ENCODE data around the gene KRT6A. TPM values are rescaled to one million over a fixed set of nuclear protein-coding genes. Genes with fewer than 3 reads are reported as not detected.

The KRT6A gene
- total and polyA plus RNA-seq, 10 of the 15 experiments (the other 5 are each of a cell fraction or from before 2014, with no cell fraction given), result 0.96 TPM; not detected in 9

GRCh38 chr12:52537101-52537500, 44.0 kb upstream of the KRT6A start:
- H3K4me1 ChIP-seq (ENCODE audit: control insufficient read depth, insufficient read depth, low read length), result no peaks in the 10 kb centered on the region
- no peak overlapping the region for H3K27ac ChIP-seq (ENCODE audit: control insufficient read depth, insufficient read depth)
- ChIA-PET POLR2A (no interaction called here), RAD21 (ENCODE audit: unreplicated experiment) (no interaction called here), SMC1A (ENCODE audit: uncharacterized antibody, unreplicated experiment) (no interaction called here), CTCF (no interaction called here)
- 15% methylated on average over 3 of the region's 3 CpGs for WGBS (ENCODE audit: insufficient coverage, insufficient replicate concordance, low lambda C conversion rate, missing lambda C conversion rate)
- no peak overlapping the region for H3K9ac ChIP-seq (ENCODE audit: control insufficient read depth, insufficient read depth, low read length)
- H4K20me1 ChIP-seq (ENCODE audit: control insufficient read depth, insufficient read depth), result no peaks in the 10 kb centered on the region
- intact Hi-C loops (cut with micrococcal nuclease; ENCODE audit: unreplicated experiment), result no loop called here
- no peak overlapping the region for H3K4me2 ChIP-seq (ENCODE audit: control insufficient read depth, insufficient read depth)
- H3K79me2 ChIP-seq (ENCODE audit: control insufficient read depth, insufficient read depth, low read length), result no peaks in the 10 kb centered on the region
- no peak overlapping the region for H3K4me3 ChIP-seq
- H2AFZ ChIP-seq (ENCODE audit: control insufficient read depth, low read depth, low read length), result no peak overlapping the region
- BruUV-seq (replicated peaks), result no TSS peak
- ATAC-seq (no peak), DNase-seq (ENCODE audit: low read depth, low spot score) (no peak), FAIRE-seq (no peak)
- in situ Hi-C loops (cut with MboI), result no loop called here
- TF ChIP-seq WRNIP1 (IDR thresholded peaks at IDR 0.05; ENCODE audit: borderline replicate concordance, low read depth, low read length) (no peak), HDAC6 (IDR thresholded peaks at IDR 0.05; ENCODE audit: unreplicated experiment) (no peak)
- H3K9me3 ChIP-seq (replicated peaks; ENCODE audit: control insufficient read depth, insufficient read depth, low read length), result no peaks in the 10 kb centered on the region
- H3K27me3 ChIP-seq (replicated peaks in 1 of 2; ENCODE audit: control insufficient read depth in 2 of 2, insufficient read depth in 2 of 2, low read length in 1 of 2), result no peaks in the 10 kb centered on the region; a peak in 1 of 4 replicates
- H3K36me3 ChIP-seq (ENCODE audit: control insufficient read depth in 2 of 2, insufficient read depth in 2 of 2, low read length in 1 of 2), result no peaks in the 10 kb centered on the region

- no peak for TF ChIP-seq SREBF1 (IDR thresholded peaks at IDR 0.05; ENCODE audit: low read length)
- no peak for TF ChIP-seq RUNX3 (IDR thresholded peaks at IDR 0.05; ENCODE audit: low read length)
- TF ChIP-seq BMI1 (IDR thresholded peaks at IDR 0.05; ENCODE audit: borderline replicate concordance), result no peak
- TF ChIP-seq USF2 (IDR thresholded peaks at IDR 0.05; ENCODE audit: borderline replicate concordance, low read depth, low read length), result no peak
- ATAC-seq (no peak), DNase-seq (ENCODE audit: low read depth, low spot score) (no peak), FAIRE-seq (no peak)
- ChIA-PET SMC1A (ENCODE audit: uncharacterized antibody, unreplicated experiment) (no interaction called here), POLR2A (no interaction called here), CTCF (no interaction called here), RAD21 (ENCODE audit: unreplicated experiment) (no interaction called here)
- H3K4me2 ChIP-seq (ENCODE audit: control insufficient read depth, insufficient read depth), result no peak overlapping the region
- BruUV-seq (replicated peaks), result no TSS peak
- no peak overlapping the region for H3K9ac ChIP-seq (ENCODE audit: control insufficient read depth, insufficient read depth, low read length)
- no peaks in the 10 kb centered on the region for H4K20me1 ChIP-seq (ENCODE audit: control insufficient read depth, insufficient read depth)
- H3K27me3 ChIP-seq (replicated peaks in 1 of 2; ENCODE audit: control insufficient read depth in 2 of 2, insufficient read depth in 2 of 2, low read length in 1 of 2), result no peaks in the 10 kb centered on the region; a peak in 1 of 4 replicates
- H3K79me2 ChIP-seq (ENCODE audit: control insufficient read depth, insufficient read depth, low read length), result no peaks in the 10 kb centered on the region
- no peaks in the 10 kb centered on the region for H3K9me3 ChIP-seq (replicated peaks; ENCODE audit: control insufficient read depth, insufficient read depth, low read length)
- H3K4me1 ChIP-seq (ENCODE audit: control insufficient read depth, insufficient read depth, low read length), result no peaks in the 10 kb centered on the region
- H3K36me3 ChIP-seq (ENCODE audit: control insufficient read depth in 2 of 2, insufficient read depth in 2 of 2, low read length in 1 of 2), result no peaks in the 10 kb centered on the region
- H2AFZ ChIP-seq (ENCODE audit: control insufficient read depth, low read depth, low read length), result no peak overlapping the region
- intact Hi-C loops (cut with micrococcal nuclease; ENCODE audit: unreplicated experiment) (no loop called here), in situ Hi-C loops (cut with MboI) (no loop called here)
- no peak overlapping the region for H3K4me3 ChIP-seq
- H3K27ac ChIP-seq (ENCODE audit: control insufficient read depth, insufficient read depth), result no peak overlapping the region
- WGBS (ENCODE audit: insufficient coverage, insufficient replicate concordance, low lambda C conversion rate, missing lambda C conversion rate), result 0% methylated on average over 1 of the region's 1 CpG
Measured at GRCh38 chr12:52535574-52535973, 42.5 kb upstream of the KRT6A start.

All from GM12878 (cell line).